Measurements from ENCODE around the gene ZNF180.

DNA sequence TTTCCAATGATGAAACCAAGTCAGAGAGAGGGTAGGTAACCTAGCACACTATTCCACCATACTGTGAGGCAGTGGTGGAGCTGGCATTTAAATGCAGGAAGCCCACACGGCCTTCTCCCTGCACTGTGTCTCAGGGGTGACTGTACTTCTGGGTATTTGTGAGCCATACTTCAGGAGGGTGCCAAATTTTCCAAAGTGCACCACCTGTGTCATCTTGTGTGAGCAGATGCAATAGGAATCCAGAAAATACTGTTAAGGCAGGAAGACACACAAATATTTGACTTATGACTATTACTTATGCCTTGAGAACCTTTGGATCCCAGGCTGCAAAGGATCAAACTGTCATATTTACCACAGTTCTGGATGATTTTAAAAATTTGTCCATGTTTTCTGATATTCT, 69.4 kb downstream of the ZNF180 start:
- TF ChIP-seq, protein P1, sequence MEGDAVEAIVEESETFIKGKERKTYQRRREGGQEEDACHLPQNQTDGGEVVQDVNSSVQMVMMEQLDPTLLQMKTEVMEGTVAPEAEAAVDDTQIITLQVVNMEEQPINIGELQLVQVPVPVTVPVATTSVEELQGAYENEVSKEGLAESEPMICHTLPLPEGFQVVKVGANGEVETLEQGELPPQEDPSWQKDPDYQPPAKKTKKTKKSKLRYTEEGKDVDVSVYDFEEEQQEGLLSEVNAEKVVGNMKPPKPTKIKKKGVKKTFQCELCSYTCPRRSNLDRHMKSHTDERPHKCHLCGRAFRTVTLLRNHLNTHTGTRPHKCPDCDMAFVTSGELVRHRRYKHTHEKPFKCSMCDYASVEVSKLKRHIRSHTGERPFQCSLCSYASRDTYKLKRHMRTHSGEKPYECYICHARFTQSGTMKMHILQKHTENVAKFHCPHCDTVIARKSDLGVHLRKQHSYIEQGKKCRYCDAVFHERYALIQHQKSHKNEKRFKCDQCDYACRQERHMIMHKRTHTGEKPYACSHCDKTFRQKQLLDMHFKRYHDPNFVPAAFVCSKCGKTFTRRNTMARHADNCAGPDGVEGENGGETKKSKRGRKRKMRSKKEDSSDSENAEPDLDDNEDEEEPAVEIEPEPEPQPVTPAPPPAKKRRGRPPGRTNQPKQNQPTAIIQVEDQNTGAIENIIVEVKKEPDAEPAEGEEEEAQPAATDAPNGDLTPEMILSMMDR (conservative IDR thresholded peaks at IDR 0.05; ENCODE audit: low read depth in 2 of 2): no peak
- TF ChIP-seq POLR2AphosphoS5 (IDR thresholded peaks at IDR 0.05; ENCODE audit: low read depth): no peak

All from GM23338 (cell line).